Activated T-helper 1 cell treated with anti-CD3 and anti-CD28 coated beads, Interleukin-2, amount 50 U/mL, for 16 hours (primary cell): ENCODE data around the gene TM4SF4.

ENCODE experiments used
- DNase-seq, 2 donors: peaks; one replicate each; pipeline ENCODE4 v3.0.0-alpha.2; 2020; ENCODE audit warnings: low read depth in 1 of 2, low spot score in 1 of 2

TM4SF4 gene

GRCh38 chr3:149454746-149455145 is 19.8 kb upstream of the TM4SF4 start:
- no peak for DNase-seq

GRCh38 chr3:149455366-149455765 is 19.1 kb upstream of the TM4SF4 start:
- DNase-seq, result no peak

- DNase-seq, result no peak
These were observed 18.5 kb upstream of the TM4SF4 start for GRCh38 chr3:149455989-149456388.

- DNase-seq, result no peak
These were observed 14.9 kb upstream of the TM4SF4 start for GRCh38 chr3:149459491-149460059.

DNA sequence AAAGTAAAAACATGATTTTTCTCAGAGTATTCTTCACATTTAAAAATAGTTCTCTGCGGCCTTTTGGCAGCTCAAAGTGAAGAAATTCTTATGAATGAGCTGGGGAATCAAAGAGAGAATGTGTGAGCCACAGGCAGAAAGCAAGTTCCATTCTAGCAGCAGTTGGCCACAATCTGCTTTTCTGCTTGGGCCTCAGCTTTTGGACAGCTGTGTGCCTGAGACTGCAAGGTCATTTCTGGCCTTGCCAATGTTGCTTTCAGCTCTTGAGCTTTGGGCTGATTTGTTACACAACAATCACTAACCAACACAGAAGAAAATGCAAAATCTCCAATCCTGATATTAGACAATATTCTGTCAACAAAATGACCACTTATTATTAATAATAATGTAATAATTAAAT is 14.4 kb upstream of the TM4SF4 start:
- no peak for DNase-seq

- no peak for DNase-seq
These were observed 12.4 kb upstream of the TM4SF4 start for GRCh38 chr3:149462051-149462450.

DNA sequence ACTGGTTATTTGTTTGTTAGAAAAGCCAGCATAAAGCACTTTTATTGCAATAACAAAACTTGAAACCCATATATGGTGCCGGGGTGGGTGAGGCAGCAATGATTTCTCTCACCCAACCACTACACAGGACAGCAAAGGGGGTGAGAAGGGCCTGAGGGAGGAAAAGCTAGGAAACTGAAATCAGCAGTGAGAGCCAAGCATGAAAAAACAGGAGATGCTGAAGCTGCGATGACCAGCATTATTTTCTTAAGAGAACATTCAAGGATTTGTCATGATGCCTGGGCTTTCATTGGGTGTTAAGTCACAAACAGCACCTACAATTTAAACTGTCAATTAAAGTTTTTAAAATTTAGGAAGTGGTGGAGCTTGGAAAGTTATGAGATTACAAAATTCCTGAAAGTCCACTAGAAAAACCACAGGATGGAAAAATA is 11.9 kb upstream of the TM4SF4 start:
- no peak for DNase-seq

DNA sequence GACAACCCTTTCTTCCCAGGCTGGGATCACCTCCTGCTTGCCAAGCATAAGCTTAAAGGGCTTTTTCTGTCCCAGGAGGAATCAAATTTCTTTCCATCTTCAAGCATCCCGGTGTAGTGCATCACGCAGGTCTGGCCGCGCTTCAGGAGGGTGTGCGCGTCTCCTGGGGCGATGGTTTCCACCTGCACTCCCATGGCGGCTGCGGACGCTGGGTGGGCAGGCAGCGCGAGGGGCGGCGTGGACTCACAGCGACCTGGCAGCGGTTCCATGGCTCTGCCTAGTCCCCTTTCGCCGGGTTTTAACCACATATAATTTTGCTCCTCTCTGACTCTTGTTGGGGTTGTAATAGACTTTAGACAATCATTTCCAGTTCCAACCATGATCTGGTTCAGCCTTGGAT is 10.6 kb upstream of the TM4SF4 start:
- DNase-seq, result no peak

GRCh38 chr3:149464542-149465328 is 9.8 kb upstream of the TM4SF4 start:
- no peak for DNase-seq

GRCh38 chr3:149465351-149465883 is 9.1 kb upstream of the TM4SF4 start:
- DNase-seq, result no peak

GRCh38 chr3:149466192-149466591 is 8.3 kb upstream of the TM4SF4 start:
- no peak for DNase-seq

GRCh38 chr3:149468504-149469212 is 5.8 kb upstream of the TM4SF4 start:
- DNase-seq, result no peak

DNA sequence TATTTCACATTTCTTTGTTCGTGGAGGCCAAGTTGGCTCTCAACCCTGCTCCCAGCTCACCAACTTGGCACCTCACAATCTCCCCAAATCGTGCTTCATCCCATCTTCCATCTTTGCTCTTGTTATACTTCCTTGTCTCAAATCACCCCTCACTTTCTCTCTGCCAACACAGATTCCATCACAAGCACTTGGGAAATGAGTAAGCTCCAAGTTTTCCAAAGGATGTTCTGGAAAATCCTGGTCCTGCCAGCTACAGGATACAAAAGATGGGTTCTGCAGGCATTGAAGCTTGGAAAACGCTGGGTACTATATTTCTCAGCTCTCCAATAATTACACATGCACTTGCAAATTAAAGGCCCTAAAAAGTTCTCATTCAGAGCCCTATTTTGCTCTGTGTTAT is 4.1 kb upstream of the TM4SF4 start:
- DNase-seq, result no peak

DNA sequence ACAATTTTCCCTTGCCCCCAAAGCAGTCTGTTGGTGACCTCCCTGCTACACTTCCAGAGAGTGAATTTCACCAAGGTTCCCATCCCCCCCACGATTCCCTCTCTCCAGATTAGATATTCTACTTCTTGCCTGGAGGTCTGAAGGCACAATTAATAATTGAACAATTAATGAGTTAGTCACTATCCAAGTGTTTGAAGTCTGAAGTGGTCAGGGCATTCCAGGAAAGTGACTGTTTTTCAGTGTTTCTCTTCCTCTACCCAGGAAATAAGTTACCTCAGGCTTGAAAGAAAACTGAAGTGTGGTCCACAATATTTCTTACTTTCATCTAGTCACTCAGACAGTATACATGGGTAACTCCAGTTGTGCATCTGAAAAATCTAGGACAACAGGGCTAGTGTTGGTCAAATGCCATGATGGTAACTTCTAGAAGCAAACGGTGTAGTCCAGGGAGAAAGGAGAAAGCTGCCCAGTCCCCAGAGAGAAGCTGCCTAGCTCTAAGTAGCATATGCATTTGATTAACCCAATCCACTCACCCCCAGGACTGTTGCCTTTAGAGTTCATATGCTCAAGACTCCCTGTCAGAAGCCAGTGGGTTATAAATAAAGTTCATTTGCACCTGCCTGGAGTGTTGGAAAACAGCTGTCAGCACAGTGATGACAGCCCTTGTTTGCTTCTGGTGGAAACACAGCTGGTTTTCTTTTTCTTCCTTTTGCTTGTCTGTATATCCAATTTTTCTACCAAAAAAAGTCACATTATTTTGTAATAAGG is 2.3 kb upstream of the TM4SF4 start:
- DNase-seq, result no peak

DNA sequence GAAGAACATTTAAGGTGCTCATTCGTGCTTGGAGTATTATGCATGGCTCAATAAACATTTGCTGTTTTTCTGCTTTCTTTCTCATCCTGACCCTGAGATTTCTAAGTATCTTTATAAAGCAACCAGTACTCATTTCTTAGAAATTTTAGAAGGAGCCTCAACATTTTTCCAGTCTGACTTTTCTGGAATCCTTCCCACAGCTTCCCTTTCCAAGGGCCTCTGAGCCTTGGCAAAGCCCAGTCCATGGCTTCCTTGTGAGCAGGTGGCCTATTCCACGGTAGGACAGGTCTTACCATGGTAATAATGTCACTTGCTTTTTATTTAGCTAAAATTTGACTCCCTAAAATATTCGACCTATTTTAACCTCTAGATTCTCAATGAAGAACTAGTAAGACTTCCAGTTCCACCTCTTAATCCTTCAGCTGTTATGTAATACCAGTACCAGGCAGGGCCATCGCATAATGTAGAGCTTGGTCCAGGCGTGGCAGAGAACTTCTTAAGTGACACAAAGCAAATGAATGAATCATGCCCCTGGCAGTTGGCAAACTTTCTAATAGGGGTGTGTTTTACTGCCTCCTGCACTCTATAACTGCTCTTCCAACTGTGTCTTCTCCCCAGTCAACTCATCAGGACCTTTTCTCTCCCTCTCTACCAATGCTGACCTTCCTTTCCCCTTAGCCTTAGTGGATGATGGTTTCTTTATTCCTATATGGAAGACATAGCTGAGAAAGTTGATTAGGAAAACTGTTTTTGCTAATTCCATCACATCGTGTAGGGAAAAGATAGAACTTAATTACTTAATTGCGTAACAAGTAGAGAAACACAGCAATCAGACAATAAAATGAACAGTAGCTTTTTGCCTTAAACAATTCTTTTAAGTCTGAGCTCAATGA is 894 bp upstream of the TM4SF4 start:
- DNase-seq, result no peak

DNA sequence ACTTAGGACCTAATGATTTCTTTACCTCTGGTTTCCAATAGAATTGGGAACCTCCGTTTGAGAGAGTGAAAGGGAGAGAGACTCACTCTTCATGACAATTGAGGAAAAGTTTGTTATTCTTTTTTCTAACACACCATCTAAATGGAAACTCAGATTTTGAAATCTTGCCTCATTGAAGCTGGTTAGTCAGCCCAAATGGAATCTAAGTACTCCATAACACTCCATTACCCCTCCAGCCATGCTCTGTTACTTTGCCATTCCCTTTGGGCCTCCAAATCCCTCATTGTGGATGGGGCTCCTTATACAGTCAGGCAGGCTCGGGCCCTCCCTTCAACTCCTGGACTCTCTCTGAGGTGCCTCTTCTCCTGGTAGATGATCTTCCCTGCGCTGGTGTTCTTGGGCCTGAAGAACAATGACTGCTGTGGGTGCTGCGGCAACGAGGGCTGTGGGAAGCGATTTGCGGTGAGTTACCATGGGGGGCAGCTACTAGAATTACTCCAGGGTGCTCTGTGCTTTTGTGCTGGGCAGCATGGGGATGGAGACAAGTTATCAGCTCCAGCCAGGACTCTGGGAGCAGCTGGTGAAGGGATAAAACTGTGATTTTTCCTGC is 1.1 kb downstream of the TM4SF4 start:
- DNase-seq, result no peak

DNA sequence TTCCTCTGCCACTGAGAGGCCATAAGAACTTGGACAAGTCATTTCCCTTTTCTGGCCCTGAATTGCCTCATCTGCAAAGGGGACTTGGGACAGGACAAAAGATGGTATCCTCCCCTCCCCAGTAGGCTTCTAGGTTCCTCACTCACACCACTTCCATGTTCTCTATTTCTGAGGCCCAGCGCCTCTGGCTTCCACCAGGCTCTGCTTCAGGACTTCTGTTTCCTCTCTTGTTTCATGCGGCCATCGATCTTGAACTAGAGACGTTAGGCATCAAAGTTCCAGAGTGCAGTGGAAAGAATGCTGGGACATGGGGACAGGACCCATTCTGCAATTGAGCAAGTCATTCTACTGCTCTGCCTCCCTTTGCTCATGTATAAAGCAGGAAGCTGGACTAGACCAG is 1.7 kb downstream of the TM4SF4 start:
- DNase-seq, result no peak

- no peak for DNase-seq
These were observed 5.3 kb downstream of the TM4SF4 start for GRCh38 chr3:149479621-149480325.

GRCh38 chr3:149480326-149481017 is 6.0 kb downstream of the TM4SF4 start:
- no peak for DNase-seq
